A673 (cell line): Measurements from ENCODE around the gene CREB3L2. TPM values are rescaled to one million over a fixed set of nuclear protein-coding genes. Genes with fewer than 3 reads are reported as not detected.

Source experiments
- BruUV-seq: library from RNA; stranded (reverse); fragments of 400-500 nt; replicated peaks from 2 replicates; lab custom pipeline; 2021; lab: Mats Ljungman, UMichigan
- CTCF ChIA-PET: fragments of 300-600 bp; sonication (Branson Sonifier 250); formaldehyde crosslinking; loops from one replicate; lab custom pipeline; 2022; ENCODE audit warnings: antibody characterized with exemption; lab: Charles Lee
- POLR2A ChIA-PET: fragments of 300-600 bp; sonication (Branson Sonifier 250); formaldehyde crosslinking; loops from one replicate; lab custom pipeline; 2022; ENCODE audit warnings: antibody characterized with exemption; ENCODE audit not compliant: low non-redundant PET; lab: Charles Lee
- DNase-seq: peaks from one replicate; pipeline ENCODE4 v3.0.0-alpha.2; 2015; ENCODE audit warnings: low spot score
- H3K27ac ChIP-seq: fragments of 200-600 bp; sonication (generic); 2 replicates; pipeline ENCODE4 v1.5.1; 2016; ENCODE audit warnings: mixed run types, low read depth, mild to moderate bottlenecking, mixed read lengths, antibody characterized with exemption, low read length; ENCODE audit not compliant: poor library complexity, severe bottlenecking
- H3K27me3 ChIP-seq: fragments of 200-600 bp; sonication (generic); replicated peaks from 2 replicates; pipeline ENCODE4 v1.6.1; 2017; ENCODE audit warnings: mixed run types, low read depth, mild to moderate bottlenecking, mixed read lengths, antibody characterized with exemption, low read length; ENCODE audit not compliant: insufficient read depth, poor library complexity
- H3K36me3 ChIP-seq: fragments of 200-600 bp; sonication (generic); 2 replicates; pipeline ENCODE4 v1.6.1; 2016; ENCODE audit warnings: mixed run types, mild to moderate bottlenecking, mixed read lengths, antibody characterized with exemption, low read length; ENCODE audit not compliant: insufficient read depth, poor library complexity, severe bottlenecking
- H3K4me1 ChIP-seq: fragments of 200-600 bp; sonication (generic); 2 replicates; pipeline ENCODE4 v1.6.1; 2017; ENCODE audit warnings: mixed run types, mild to moderate bottlenecking, mixed read lengths, antibody characterized with exemption, low read length; ENCODE audit not compliant: insufficient read depth, poor library complexity, severe bottlenecking
- H3K4me3 ChIP-seq: fragments of 200-600 bp; sonication (generic); 2 replicates; pipeline ENCODE4 v1.5.1; 2016; ENCODE audit warnings: low read depth, mixed run types, mild to moderate bottlenecking, mixed read lengths, low read length; ENCODE audit not compliant: poor library complexity, severe bottlenecking
- H3K9me3 ChIP-seq: fragments of 200-600 bp; sonication (generic); 2 replicates; pipeline ENCODE4 v1.6.1; 2016; ENCODE audit warnings: mixed run types, low read depth, mild to moderate bottlenecking, mixed read lengths, antibody characterized with exemption, low read length; ENCODE audit not compliant: poor library complexity, severe bottlenecking
- EZH2 ChIP-seq: fragments of 200-600 bp; sonication (generic); IDR thresholded peaks from 2 replicates; pipeline ENCODE4 v1.6.1; 2017; ENCODE audit warnings: borderline replicate concordance, low read depth, mild to moderate bottlenecking, mixed read lengths, antibody characterized with exemption, low read length; ENCODE audit not compliant: poor library complexity, severe bottlenecking
- intact Hi-C: fragments of 100-400 bp; cut with micrococcal nuclease; formaldehyde crosslinking; loops from one replicate; pipeline ENCODE4 v1.10.0; 2022; ENCODE audit not compliant: unreplicated experiment
- total RNA-seq: library from RNA; stranded (reverse); gene quantifications from 2 replicates; pipeline ENCODE4 v1.2.3, GENCODE V29; 2021
- TF ChIP-seq, protein P1 (sequence below): fragments of 300-800, 200-600 bp; sonication (generic); conservative IDR thresholded peaks from 2 replicates; pipeline ENCODE4 v1.5.1; 2017; ENCODE audit warnings: low read depth, mild to moderate bottlenecking, antibody characterized with exemption, low read length, moderate library complexity, mixed read lengths

CREB3L2 gene
- total RNA-seq, 1 experiment from 2014 or later = 17.0 TPM

DNA sequence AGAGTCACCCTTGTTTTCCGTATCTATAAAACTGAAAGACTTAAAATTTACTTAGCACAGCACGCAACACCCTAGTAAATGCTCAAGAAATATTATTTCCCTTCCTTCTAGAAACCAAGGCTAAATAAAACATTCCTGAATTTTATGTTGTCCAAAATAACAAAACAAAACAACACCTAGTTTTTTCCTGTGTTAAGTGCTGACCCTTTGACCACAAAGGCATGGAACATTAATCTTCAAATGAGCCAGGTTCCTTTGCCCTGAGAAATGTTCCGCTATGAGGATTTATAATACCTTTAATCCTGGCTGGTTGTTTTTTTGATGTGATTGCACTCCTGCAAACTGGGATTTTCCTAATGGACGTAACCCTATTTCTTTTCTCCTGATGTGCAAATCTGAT is 126.1 kb downstream of the CREB3L2 start:
- CTCF ChIA-PET = no interaction called here
- TF ChIP-seq EZH2 = no peak
- TF ChIP-seq, protein P1, sequence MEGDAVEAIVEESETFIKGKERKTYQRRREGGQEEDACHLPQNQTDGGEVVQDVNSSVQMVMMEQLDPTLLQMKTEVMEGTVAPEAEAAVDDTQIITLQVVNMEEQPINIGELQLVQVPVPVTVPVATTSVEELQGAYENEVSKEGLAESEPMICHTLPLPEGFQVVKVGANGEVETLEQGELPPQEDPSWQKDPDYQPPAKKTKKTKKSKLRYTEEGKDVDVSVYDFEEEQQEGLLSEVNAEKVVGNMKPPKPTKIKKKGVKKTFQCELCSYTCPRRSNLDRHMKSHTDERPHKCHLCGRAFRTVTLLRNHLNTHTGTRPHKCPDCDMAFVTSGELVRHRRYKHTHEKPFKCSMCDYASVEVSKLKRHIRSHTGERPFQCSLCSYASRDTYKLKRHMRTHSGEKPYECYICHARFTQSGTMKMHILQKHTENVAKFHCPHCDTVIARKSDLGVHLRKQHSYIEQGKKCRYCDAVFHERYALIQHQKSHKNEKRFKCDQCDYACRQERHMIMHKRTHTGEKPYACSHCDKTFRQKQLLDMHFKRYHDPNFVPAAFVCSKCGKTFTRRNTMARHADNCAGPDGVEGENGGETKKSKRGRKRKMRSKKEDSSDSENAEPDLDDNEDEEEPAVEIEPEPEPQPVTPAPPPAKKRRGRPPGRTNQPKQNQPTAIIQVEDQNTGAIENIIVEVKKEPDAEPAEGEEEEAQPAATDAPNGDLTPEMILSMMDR = no peak
- no peaks in the 10 kb centered on the region for H3K9me3 ChIP-seq
- POLR2A ChIA-PET = no interaction called here
- no peaks in the 10 kb centered on the region for H3K4me1 ChIP-seq
- H3K4me3 ChIP-seq = no peak overlapping the region
- BruUV-seq = TSS peak; percentile 17
- no peaks in the 10 kb centered on the region for H3K27me3 ChIP-seq
- no peak overlapping the region for H3K27ac ChIP-seq
- no peaks in the 10 kb centered on the region for H3K36me3 ChIP-seq
- no peak for DNase-seq
- intact Hi-C loops = no loop called here

DNA sequence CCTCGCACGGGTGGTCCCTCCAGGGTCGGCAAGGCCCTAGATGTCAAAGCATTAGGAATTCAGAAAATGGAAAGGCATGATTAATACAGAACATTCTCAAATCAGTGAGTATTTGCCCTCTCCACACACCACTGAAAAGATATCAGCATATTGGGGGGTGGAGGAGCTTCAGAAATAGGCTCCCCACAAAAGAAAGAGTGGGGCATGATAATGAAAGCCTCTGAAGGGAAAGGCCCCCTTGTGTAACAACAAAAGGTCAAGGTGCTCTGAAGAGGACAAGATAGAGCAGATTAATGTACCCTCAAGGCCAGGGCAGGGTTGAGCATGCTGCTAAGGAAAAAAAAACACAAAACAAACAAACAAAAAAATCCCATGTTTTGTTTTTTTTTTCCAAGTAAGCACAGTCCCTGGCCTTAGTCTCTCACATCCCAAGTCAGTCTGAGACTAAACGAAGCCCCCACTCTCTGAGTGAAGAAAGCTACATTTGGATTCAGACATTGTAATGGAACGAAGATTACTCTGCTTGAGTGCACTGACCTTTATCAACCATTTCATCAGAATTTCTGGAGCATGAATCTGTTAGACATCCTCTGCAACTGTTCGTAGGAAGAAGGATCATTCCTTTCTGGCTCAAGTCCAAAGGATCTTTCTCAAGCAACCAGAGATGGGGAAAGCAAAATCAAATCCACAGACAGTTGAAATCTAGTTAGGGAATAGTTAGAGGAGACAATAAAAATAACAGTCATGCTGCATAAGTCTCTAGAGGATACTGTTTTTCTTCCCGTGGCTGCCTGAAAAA is 127.7 kb downstream of the CREB3L2 start:
- Histone ChIP-seq H3K9me3 (no peaks in the 10 kb centered on the region), H3K27me3 (no peaks in the 10 kb centered on the region), H3K36me3 (no peaks in the 10 kb centered on the region), H3K4me1 (no peaks in the 10 kb centered on the region), H3K4me3 (no peak overlapping the region), H3K27ac (no peak overlapping the region)
- TF ChIP-seq, protein P1 = no peak
- TF ChIP-seq EZH2 = no peak
- ChIA-PET POLR2A (no interaction called here), CTCF (no interaction called here)
- intact Hi-C loops = no loop called here
- BruUV-seq = no TSS peak
- no peak for DNase-seq

DNA sequence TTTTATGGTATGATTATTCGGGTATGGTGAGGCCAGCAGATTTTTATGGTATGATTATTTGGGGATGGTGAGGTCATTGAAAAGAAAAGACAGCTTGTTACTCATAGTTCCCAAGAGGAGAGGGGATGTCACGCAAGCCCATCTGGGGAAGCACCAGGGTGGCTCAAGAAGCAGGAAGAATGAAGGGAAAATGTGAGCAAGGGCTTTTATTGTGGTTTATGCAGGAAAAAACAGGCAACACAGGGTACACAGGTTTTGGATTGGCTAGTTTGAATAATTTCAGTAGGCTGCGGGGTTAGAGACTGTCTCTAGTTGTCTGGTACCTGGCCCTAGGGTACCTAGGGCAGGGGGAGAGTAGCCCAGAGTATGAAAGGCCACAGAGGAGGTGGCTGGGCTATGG is 128.4 kb downstream of the CREB3L2 start:
- intact Hi-C loops = no loop called here
- Histone ChIP-seq H3K27ac (no peak overlapping the region), H3K27me3 (no peaks in the 10 kb centered on the region), H3K4me1 (no peaks in the 10 kb centered on the region), H3K36me3 (no peaks in the 10 kb centered on the region), H3K4me3 (no peak overlapping the region), H3K9me3 (no peaks in the 10 kb centered on the region)
- BruUV-seq = no TSS peak
- ChIA-PET CTCF (no interaction called here), POLR2A (no interaction called here)
- no peak for TF ChIP-seq EZH2
- TF ChIP-seq, protein P1 = no peak
- DNase-seq = no peak
